GM12872 (cell line): ENCODE measurements around the gene HIVEP1.

Source experiments
- CTCF ChIP-seq: IDR thresholded peaks from 3 replicates; pipeline ENCODE4 v1.5.1; 2011; ENCODE audit warnings: low read depth, mild to moderate bottlenecking, low read length, moderate library complexity; ENCODE audit not compliant: insufficient read depth

Gene HIVEP1

GRCh38 chr6:12105271-12105670 lies 93.2 kb downstream of the HIVEP1 start:
- no peak for TF ChIP-seq CTCF

DNA sequence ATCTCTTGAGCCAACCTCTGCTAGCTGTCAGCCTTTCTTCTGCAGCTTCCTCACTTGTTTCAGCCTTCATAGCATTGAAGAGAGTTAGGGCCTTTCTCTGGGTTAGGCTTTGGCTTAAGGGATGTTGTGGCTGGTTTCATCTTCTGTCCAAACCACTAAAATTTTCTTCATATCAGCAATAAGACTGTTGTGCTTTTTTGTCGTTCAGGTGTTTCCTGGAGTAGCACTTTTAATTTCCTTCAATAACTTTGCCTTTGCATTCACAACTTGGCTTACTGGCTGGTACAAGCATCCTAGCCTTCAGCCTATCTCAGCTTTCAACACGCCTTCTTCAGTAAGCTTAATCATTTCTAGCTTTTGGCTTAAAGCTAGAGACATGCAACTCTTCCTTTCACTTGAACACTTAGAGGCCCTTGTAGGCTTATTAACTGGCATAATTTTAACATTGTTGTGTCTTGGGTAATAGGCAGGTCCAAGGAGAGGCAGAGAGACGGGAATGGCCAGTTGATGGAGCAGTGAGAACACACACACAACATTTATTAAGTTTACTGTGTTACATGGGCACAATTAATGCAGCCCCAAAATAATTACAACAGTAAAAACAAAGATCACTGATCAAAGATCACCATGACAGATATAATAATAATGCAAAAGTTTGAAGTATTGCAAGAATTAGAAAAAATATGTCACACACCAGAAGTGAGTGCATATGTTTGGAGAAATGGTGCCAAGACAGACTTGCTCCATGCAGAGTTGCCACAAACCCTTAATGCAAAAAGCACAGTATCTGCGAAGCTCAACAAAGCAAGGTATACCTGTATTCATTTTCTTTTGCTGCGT lies 98.6 kb downstream of the HIVEP1 start:
- no peak for TF ChIP-seq CTCF

GRCh38 chr6:12111363-12111670 lies 99.2 kb downstream of the HIVEP1 start:
- no peak for TF ChIP-seq CTCF

- no peak for TF ChIP-seq CTCF
Measured at GRCh38 chr6:12112540-12113189, 100.6 kb downstream of the HIVEP1 start.

- TF ChIP-seq CTCF = no peak
Measured at GRCh38 chr6:12113190-12113577, 101.1 kb downstream of the HIVEP1 start.

DNA sequence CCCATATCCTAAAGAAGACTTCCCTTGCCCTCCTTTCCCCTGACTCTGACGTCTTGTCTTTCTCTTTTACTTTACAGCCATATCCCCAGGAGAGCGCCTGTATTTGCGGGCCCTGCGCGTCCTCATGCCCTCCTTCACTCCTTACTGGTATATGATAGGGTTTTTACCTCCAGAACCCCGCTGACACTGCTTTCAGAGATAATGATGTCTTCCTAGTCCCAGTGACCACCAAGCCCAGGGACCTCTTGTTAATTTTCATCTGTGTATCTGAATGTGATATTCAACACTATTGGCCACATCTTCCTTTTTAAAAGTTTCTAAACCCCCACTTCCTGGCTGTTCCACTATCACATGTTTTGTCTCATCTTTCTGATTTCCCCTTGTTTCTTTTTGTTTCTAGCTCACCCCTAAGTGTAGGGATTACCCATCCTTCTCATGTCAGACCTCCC lies 102.0 kb downstream of the HIVEP1 start:
- TF ChIP-seq CTCF = no peak

DNA sequence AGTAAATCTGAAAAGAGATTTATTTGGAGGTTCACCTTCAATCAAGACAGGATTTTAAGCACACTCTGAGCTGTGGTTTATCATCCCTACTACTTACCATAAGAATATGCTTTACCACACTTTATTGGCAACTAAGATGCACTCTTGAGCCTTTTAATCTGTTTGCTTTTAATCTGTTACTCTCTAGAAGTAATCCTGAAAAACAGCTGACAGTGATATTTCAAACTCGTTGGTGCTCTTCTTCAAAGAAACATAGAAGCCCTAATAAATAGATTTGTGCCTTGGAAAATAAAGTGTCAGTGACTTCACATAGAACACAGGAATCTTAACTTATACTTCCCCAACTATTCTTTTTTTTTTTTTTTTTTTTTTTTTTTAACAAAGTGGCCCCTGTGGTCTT lies 102.9 kb downstream of the HIVEP1 start:
- no peak for TF ChIP-seq CTCF
